GM18505 (cell line): ENCODE data around the gene QARS1.

Experiments
- ATAC-seq: cut with Tn5 transposase; IDR thresholded peaks from one replicate; pipeline ENCODE4 v1.9.1; 2021; ENCODE audit not compliant: unreplicated experiment
- POLR2A ChIP-seq: IDR thresholded peaks from 4 replicates; pipeline ENCODE4 v1.6.1; 2011; ENCODE audit warnings: borderline replicate concordance; ENCODE audit not compliant: insufficient read depth, insufficient read length; ENCODE audit errors: extremely low read depth

Gene QARS1

GRCh38 chr3:49104427-49105291 is at the start of gene QARS1:
Gene QARS1 (minus strand): TSS chr3:49104757. CDS start chr3:49104733, 24 bp downstream.
- peak; percentile 88 for ATAC-seq
- TF ChIP-seq POLR2A = peak; percentile 93

DNA sequence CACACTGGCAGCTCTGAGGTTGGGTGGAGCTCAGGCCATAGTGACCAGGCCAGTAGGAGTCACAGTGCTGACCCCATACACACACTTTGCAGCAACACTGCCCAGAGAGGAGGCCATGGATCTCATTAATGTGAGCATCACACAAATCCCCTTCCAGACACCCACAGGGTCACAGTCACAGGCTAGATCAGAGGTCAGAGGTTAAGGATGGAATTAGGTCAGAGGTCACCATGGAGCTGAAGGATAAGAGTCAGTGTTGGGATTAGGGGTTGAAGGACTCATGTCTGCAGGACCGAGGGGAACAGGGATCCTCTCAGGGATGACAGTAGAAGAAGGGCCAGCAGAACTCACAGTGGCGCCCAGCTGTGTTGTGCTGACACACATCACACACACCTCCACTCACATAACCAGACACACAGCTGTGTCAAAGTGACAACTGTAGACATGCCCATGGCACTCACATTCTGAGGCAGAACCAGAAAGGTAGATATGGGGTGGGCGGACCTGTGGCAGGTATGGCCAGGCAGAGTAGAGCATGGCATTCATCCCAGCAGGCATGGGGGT is 48.9 kb upstream of the QARS1 start:
- TF ChIP-seq POLR2A = no peak

DNA sequence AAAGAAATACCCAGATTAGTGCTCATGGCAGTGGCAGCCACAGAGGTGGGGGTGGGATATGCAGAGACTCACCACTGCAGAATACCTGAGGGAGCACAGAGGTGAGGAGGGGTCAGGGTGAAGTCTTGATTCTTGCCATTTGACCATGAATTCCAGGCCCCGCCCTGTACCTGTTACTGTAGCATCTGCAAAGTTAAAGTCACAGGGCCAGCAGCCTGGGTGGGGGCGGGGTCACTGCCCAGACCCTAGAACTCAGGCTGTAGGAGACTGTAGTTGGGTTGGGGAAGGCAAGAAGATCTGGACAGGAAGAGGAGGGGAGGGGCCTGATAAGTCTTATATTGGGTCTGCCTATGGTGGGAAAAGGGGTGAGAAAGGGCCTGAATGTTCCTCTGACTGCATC is 47.1 kb upstream of the QARS1 start:
- ATAC-seq = no peak
- no peak for TF ChIP-seq POLR2A

More for the DNA sequence above, 48.9 kb upstream of the QARS1 start:
- no peak for ATAC-seq

DNA sequence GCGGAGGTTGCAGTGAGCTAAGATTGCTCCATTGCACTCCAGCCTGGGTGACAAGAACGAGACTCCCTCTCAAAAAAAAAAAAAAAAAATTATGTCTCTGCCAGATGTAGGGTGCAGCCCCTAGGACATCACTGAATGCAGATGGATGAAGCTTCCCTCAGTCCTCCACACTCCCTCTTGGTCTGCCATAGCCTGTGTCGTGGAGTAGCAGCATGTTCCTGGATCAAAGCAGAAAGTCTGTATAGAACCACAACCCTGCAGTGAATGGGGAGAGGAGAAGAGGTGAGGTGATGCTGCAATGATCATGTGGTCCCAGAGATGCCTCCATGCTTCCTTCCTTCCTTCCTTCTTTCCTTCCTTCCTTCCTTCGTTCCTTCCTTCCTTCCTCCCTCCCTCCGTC is 43.6 kb upstream of the QARS1 start:
- no peak for ATAC-seq
- TF ChIP-seq POLR2A = no peak

DNA sequence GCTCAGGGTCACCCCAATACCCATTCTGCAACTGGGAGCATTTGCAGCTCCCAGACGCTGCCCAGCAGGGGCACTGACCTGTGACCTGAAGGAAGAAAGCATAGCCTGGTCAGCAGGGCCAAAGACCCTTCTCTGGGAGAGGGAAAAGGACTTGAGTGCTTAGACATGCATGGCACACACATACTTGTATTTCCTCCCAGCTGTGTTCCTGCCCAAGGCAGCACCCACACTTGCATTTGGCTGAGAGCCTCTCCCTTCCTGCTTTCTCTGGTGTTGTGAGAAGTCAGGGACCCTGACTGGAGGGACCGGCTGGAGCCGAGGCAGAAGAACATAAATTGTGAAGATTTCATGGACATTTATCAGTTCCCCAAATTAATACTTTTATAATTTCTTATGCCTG is 35.5 kb upstream of the QARS1 start:
- no peak for TF ChIP-seq POLR2A

GRCh38 chr3:49135499-49135898 is 30.9 kb upstream of the QARS1 start:
- TF ChIP-seq POLR2A = no peak
- ATAC-seq = no peak

More for the DNA sequence above, 35.5 kb upstream of the QARS1 start:
- no peak for ATAC-seq

- TF ChIP-seq POLR2A = no peak
- no peak for ATAC-seq
Observed at GRCh38 chr3:49134471-49135265, 30.1 kb upstream of the QARS1 start.

DNA sequence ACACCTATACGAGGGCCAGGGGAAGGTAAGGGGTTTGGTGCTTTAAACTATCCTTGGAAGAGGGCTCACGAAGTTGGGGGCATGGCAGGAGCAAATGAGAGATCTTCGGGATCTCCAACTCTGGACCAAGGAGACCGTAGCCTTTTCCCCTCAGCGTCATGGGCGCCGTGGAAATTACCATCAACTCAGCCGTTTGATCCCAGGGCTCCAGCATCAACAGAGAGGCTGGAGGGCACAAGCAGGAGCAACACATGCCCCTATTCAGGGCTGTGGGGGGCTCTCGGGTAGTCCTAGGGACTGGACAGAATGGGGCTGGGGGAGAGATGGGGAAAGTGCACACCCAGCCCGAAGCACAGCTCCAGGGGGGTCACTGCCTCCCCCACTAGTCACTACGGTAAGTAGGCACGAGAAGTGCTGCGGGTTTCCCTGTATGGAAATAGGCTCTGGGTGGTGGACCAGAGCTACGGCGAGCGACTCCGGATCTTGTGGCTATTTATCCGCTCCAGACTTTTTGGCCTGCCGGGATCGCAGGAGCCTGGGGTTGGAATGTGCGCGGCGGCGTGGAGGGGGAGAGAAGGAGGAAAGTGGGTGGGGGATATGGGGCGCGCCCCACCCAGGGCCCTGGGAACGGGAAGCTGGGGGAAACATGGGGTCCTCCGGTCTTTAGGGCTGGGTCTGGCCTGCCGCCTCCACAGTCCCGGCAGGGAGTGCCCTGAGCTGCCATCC is 28.8 kb upstream of the QARS1 start:
- no peak for TF ChIP-seq POLR2A

DNA sequence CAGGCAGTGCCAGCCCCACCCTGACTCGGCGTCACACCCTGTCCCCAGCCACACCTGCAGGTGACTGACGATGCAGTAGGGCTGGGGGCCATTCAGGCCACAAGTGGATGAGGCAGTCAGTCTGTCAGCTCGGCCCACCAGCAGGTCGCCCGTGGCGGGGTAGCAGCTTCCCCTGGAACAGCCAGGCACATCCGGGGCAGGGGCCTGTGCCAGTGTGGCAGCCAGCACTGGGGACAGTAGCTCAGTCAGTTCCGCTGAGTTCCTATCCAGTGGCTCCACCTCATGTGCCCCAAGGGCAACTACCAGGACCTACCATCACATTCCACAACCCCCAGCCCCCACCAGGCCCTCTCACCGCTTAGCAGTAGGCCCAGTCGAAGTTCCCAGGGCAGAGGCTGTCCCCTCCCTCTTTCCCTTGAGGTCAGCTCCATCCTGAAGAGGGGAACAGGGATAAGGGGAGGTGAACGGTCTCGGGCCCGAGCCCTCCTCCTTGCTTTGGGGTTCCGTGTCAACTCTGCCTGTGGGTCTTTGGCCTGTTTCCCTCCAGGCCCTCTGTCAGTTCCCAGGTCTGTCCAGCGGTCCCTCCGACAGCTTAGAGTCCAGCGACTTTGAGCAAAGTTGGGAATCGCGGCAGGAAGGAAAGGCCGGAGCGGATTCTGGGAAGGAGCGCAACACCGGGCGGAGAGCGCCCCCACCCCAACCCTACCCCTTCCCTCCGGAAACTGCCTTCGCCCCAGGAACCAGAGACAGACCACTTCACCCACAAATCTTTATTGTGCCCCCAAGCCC is 28.1 kb upstream of the QARS1 start, which contains the start of gene LAMB2:
Gene LAMB2 (minus strand): TSS at position 614 of the 789 bp plus-strand sequence. CDS start 183 bp downstream, at position 431.
- TF ChIP-seq POLR2A = no peak
- ATAC-seq = no peak

More for the DNA sequence above, 28.8 kb upstream of the QARS1 start:
- no peak for ATAC-seq

- no peak for ATAC-seq
Observed at GRCh38 chr3:49132073-49132436, 27.5 kb upstream of the QARS1 start.

DNA sequence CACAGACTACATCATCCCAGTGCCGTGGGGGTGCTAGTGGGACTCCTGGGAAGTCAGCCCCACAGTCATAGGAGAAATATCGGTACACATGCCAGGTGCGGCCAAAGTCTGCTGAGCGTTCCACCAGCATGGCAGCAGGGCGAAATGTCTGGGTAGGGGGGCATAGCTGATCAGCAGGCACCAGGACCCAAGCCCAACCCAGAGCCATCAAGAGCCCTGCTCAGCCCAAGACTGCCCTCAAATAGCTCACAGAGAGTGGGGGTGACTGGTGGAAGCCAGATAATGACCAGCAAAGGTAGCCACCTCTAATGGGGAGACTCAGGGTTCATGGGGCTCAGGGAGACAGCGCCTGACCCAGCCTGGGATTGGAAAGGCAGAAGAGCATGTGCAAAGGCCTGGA is 27.0 kb upstream of the QARS1 start:
- no peak for TF ChIP-seq POLR2A
- no peak for ATAC-seq

More at GRCh38 chr3:49132073-49132436, 27.5 kb upstream of the QARS1 start:
- no peak for TF ChIP-seq POLR2A

- no peak for TF ChIP-seq POLR2A
- no peak for ATAC-seq
Observed at GRCh38 chr3:49131040-49131439, 26.5 kb upstream of the QARS1 start.
